Thyroid gland (tissue), 4 donors: Measurements from ENCODE around the gene TK2. TPM values are rescaled to one million over a fixed set of nuclear protein-coding genes. Genes with fewer than 3 reads are reported as not detected.
"Not testable (repeated sequence)": the region's sequence is repeated elsewhere in the genome, so short reads cannot be mapped to it uniquely, and the experiment has no call there.

Experiments
- DNase-seq, 2 donors: peaks; one replicate each; pipeline ENCODE4 v3.0.0-alpha.2; 2019
- H3K27ac ChIP-seq, 3 donors: fragments of 200-600 bp; sonication (generic); 1 replicate in 2 of 3; 2 replicates in 1 of 3; pipeline ENCODE4 v1.5.1; 2016 to 2019; ENCODE audit warnings: mild to moderate bottlenecking in 1 of 3, moderate library complexity in 1 of 3
- H3K27me3 ChIP-seq: fragments of 200-600 bp; sonication (generic); one replicate; pipeline ENCODE4 v1.5.1; 2019
- H3K36me3 ChIP-seq, 2 donors: fragments of 200-600 bp; sonication (generic); one replicate each; pipeline ENCODE4 v1.5.1; 2016 to 2019
- H3K4me1 ChIP-seq, 2 donors: fragments of 200-600 bp; sonication (generic); one replicate each; pipeline ENCODE4 v1.5.1; 2017 to 2019
- H3K4me3 ChIP-seq, 3 donors: fragments of 200-600 bp; sonication (generic); replicated peaks in 1 of 3; 1 replicate in 2 of 3; 2 replicates in 1 of 3; pipeline ENCODE4 v1.5.1; 2016; ENCODE audit warnings: mild to moderate bottlenecking in 1 of 3
- H3K9me3 ChIP-seq: fragments of 200-600 bp; sonication (generic); one replicate; pipeline ENCODE4 v1.5.1; 2017
- CTCF ChIP-seq, 6 experiments: fragments of 200-600 bp in 3 of 6; fragments of 450-650 bp in 3 of 6; sonication (generic) in 3 of 6; IDR thresholded peaks; one replicate each; pipeline ENCODE4 v1.5.1; 2016 to 2019; ENCODE audit warnings: antibody characterized with exemption in 6 of 6, mild to moderate bottlenecking in 2 of 6, inconsistent platforms in 1 of 6, moderate library complexity in 1 of 6
- POLR2A ChIP-seq, 2 donors: fragments of 450-650 bp; IDR thresholded peaks; one replicate each; pipeline ENCODE4 v1.6.1; 2017; ENCODE audit warnings: antibody characterized with exemption in 2 of 2, mild to moderate bottlenecking in 2 of 2, moderate library complexity in 1 of 2
- WGBS, 2 donors: methylation state at CpG; one replicate each; pipeline ENCODE4 v1.1.5; 2017; 5-methylcytosine and 5-hydroxymethylcytosine counted together
- intact Hi-C: fragments of 100-400 bp; cut with DNase I; formaldehyde crosslinking; loops from one replicate; pipeline ENCODE4 v1.15.1; 2023
- total RNA-seq, 4 donors: library from RNA; depleted of rRNA; stranded (reverse); fragments of >200 nt; gene quantifications; one replicate each; pipeline ENCODE4 v1.2.3, GENCODE V29; 2016

The TK2 gene
- total RNA-seq = 10 to 100 TPM; 31.6 to 55.5 (median 46.6) TPM

- Histone ChIP-seq H3K9me3 (no peaks in the 10 kb centered on the region), H3K36me3 (no peaks in the 10 kb centered on the region), H3K27me3 (no peaks in the 10 kb centered on the region), H3K4me3 (peak within 1 kb of the TSS; percentile 34 to 92 (median 62)), H3K27ac (peak within 1 kb of the TSS; percentile 86 to 99 (median 97)), H3K4me1 (peaks cover 32 to 40% of the 10 kb centered on the region in 2 donors)
- peak; percentile 70 to 72 for DNase-seq
- intact Hi-C loops = loop anchor here (5.0 kb wide), 2 partner anchors 32 to 67 kb away; no protein-coding TSS in a partner anchor
- TF ChIP-seq POLR2A (IDR thresholded peaks at IDR 0.05) = peak; percentile 2 to 75
- peak in 2 of 6 experiments; percentile 17 to 39 for TF ChIP-seq CTCF (IDR thresholded peaks at IDR 0.05)
- 18 to 21% methylated on average over 10 to 25 of the region's 80 CpGs for WGBS, 2 donors
Measured at GRCh38 chr16:66549284-66550131, at the start of gene TK2. TSS of gene TK2 (minus strand) at chr16:66550122. CDS start at chr16:66550061, 61 bp downstream.

- DNase-seq = no peak
Measured at GRCh38 chr16:66598111-66598510, 48.2 kb upstream of the TK2 start.

GRCh38 chr16:66596986-66597848, 47.3 kb upstream of the TK2 start:
- H3K36me3 ChIP-seq = no peaks in the 10 kb centered on the region
- no peak overlapping the region for H3K27ac ChIP-seq
- no peaks in the 10 kb centered on the region for H3K9me3 ChIP-seq
- H3K4me1 ChIP-seq = no peaks in the 10 kb centered on the region
- H3K27me3 ChIP-seq = no peaks in the 10 kb centered on the region
- no peak overlapping the region for H3K4me3 ChIP-seq
- no peak for TF ChIP-seq CTCF (IDR thresholded peaks at IDR 0.05)
- no peak for TF ChIP-seq POLR2A (IDR thresholded peaks at IDR 0.05)
- intact Hi-C loops = no loop called here
- 90 to 91% methylated on average over 5 of the region's 5 CpGs for WGBS, 2 donors
- no peak for DNase-seq

More at GRCh38 chr16:66598111-66598510, 48.2 kb upstream of the TK2 start:
- Histone ChIP-seq H3K36me3 (no peaks in the 10 kb centered on the region), H3K27ac (no peak overlapping the region), H3K4me3 (no peak overlapping the region), H3K4me1 (no peaks in the 10 kb centered on the region), H3K9me3 (no peaks in the 10 kb centered on the region), H3K27me3 (no peaks in the 10 kb centered on the region)
- intact Hi-C loops = no loop called here
- TF ChIP-seq CTCF (IDR thresholded peaks at IDR 0.05) (no peak), POLR2A (IDR thresholded peaks at IDR 0.05) (no peak)
- WGBS, 2 donors = 71 to 82% methylated on average over 3 of the region's 3 CpGs

- H3K9me3 ChIP-seq, intact Hi-C loops, H3K27ac ChIP-seq, DNase-seq, H3K27me3 ChIP-seq, H3K4me3 ChIP-seq, H3K4me1 ChIP-seq, H3K36me3 ChIP-seq: not testable (repeated sequence)
- WGBS, 2 donors = 94 to 99% methylated on average over 4 of the region's 4 CpGs
Measured at GRCh38 chr16:66596559-66596958, 46.6 kb upstream of the TK2 start.

GRCh38 chr16:66594739-66595138, 44.8 kb upstream of the TK2 start:
- H3K27ac ChIP-seq = no peak overlapping the region

More at GRCh38 chr16:66594739-66595138, 44.8 kb upstream of the TK2 start:
- Histone ChIP-seq H3K9me3 (no peaks in the 10 kb centered on the region), H3K27me3 (no peaks in the 10 kb centered on the region), H3K4me1 (no peaks in the 10 kb centered on the region), H3K4me3 (no peak overlapping the region), H3K36me3 (no peaks in the 10 kb centered on the region)
- 55 to 67% methylated on average over 7 of the region's 7 CpGs for WGBS, 2 donors
- TF ChIP-seq CTCF (IDR thresholded peaks at IDR 0.05) = no peak
- no peak for TF ChIP-seq POLR2A (IDR thresholded peaks at IDR 0.05)
- DNase-seq = no peak
- intact Hi-C loops = no loop called here
